Stimulated activated CD4-positive, alpha-beta T cell treated with anti-CD3 and anti-CD28 coated beads, Interleukin-12 subunit alpha, Interleukin-12 subunit beta, amount 100 ng/mL, for 24 hours (primary cell): Measurements from ENCODE around the gene C10orf67.
"Not testable (repeated sequence)": the region's sequence is repeated elsewhere in the genome, so short reads cannot be mapped to it uniquely, and the experiment has no call there.

Experiments
- DNase-seq, 2 experiments: peaks; one replicate each; pipeline ENCODE4 v3.0.0-alpha.2; 2020; ENCODE audit warnings: low read depth in 2 of 2

C10orf67 gene

GRCh38 chr10:23326544-23327307 lies 17.9 kb downstream of the C10orf67 start:
- no peak for DNase-seq

- no peak for DNase-seq
These were observed 19.5 kb downstream of the C10orf67 start for GRCh38 chr10:23325132-23325531.

GRCh38 chr10:23324351-23324750 lies 20.2 kb downstream of the C10orf67 start:
- DNase-seq, result no peak

GRCh38 chr10:23322082-23322481 lies 22.5 kb downstream of the C10orf67 start:
- no peak for DNase-seq

GRCh38 chr10:23319835-23320234 lies 24.8 kb downstream of the C10orf67 start:
- no peak for DNase-seq

GRCh38 chr10:23318359-23318758 lies 26.2 kb downstream of the C10orf67 start:
- DNase-seq, result no peak

- DNase-seq, result no peak
These were observed 27.2 kb downstream of the C10orf67 start for GRCh38 chr10:23317416-23317815.

GRCh38 chr10:23316406-23316805 lies 28.2 kb downstream of the C10orf67 start:
- no peak for DNase-seq

- DNase-seq, result no peak
These were observed 28.6 kb downstream of the C10orf67 start for GRCh38 chr10:23315966-23316365.

- peak in 1 of 2 experiments; percentile 29 for DNase-seq
These were observed 29.8 kb downstream of the C10orf67 start for GRCh38 chr10:23314835-23315239.

- DNase-seq, result no peak
These were observed 33.6 kb downstream of the C10orf67 start for GRCh38 chr10:23311034-23311433.

- DNase-seq, result no peak
These were observed 34.2 kb downstream of the C10orf67 start for GRCh38 chr10:23310404-23310803.

- DNase-seq, result not testable (repeated sequence)
These were observed 44.6 kb downstream of the C10orf67 start for GRCh38 chr10:23299961-23300360.

- DNase-seq, result no peak
These were observed 49.9 kb downstream of the C10orf67 start for GRCh38 chr10:23294638-23295247.

- no peak for DNase-seq
These were observed 50.5 kb downstream of the C10orf67 start for GRCh38 chr10:23293973-23294590.

- DNase-seq, result peak in 1 of 2 experiments; percentile 48
These were observed 51.4 kb downstream of the C10orf67 start for GRCh38 chr10:23293145-23293724.

GRCh38 chr10:23291551-23292334 lies 52.9 kb downstream of the C10orf67 start:
- DNase-seq, result no peak

GRCh38 chr10:23284674-23285335 lies 59.8 kb downstream of the C10orf67 start:
- DNase-seq, result no peak

GRCh38 chr10:23284155-23284554 lies 60.4 kb downstream of the C10orf67 start:
- no peak for DNase-seq

GRCh38 chr10:23283680-23284079 lies 60.9 kb downstream of the C10orf67 start:
- DNase-seq, result no peak

GRCh38 chr10:23281044-23281433 lies 63.6 kb downstream of the C10orf67 start:
- no peak for DNase-seq
